Stomach (tissue), 9 donors: ENCODE results near the gene ITPR1. TPM values are rescaled to one million over a fixed set of nuclear protein-coding genes. Genes with fewer than 3 reads are reported as not detected.

ENCODE experiments used
- DNase-seq, 2 donors: peaks; one replicate each; pipeline versions ENCODE4 v3.0.0 to v3.0.0-alpha.2; 2013 to 2019
- H3K27ac ChIP-seq, 5 donors: fragments of 200-600 bp in 4 of 5; sonication (generic) in 4 of 5; one replicate each; pipeline ENCODE4 v1.5.1; 2013 to 2019; ENCODE audit warnings: mild to moderate bottlenecking in 1 of 5, moderate library complexity in 1 of 5
- H3K27me3 ChIP-seq, 3 donors: fragments of 200-600 bp; sonication (generic); one replicate each; pipeline ENCODE4 v1.5.1; 2017 to 2019; ENCODE audit warnings: mixed run types in 1 of 3
- H3K36me3 ChIP-seq, 4 donors: fragments of 200-600 bp; sonication (generic); 1 replicate in 3 of 4; 2 replicates in 1 of 4; pipeline ENCODE4 v1.5.1; 2016 to 2019
- H3K4me1 ChIP-seq, 4 donors: fragments of 200-600 bp; sonication (generic); one replicate each; pipeline ENCODE4 v1.5.1; 2016 to 2019
- H3K4me3 ChIP-seq, 4 donors: fragments of 200-600 bp; sonication (generic) in 3 of 4; one replicate each; pipeline ENCODE4 v1.5.1; 2016 to 2019; ENCODE audit warnings: mild to moderate bottlenecking in 1 of 4
- H3K9me3 ChIP-seq, 4 donors: fragments of 200-600 bp; sonication (generic); one replicate each; pipeline ENCODE4 v1.5.1; 2016 to 2019
- CTCF ChIP-seq, 7 experiments: fragments of 450-650 bp in 4 of 7; fragments of 200-600 bp in 3 of 7; sonication (generic) in 3 of 7; IDR thresholded peaks; one replicate each; pipeline ENCODE4 v1.5.1; 2016 to 2019; ENCODE audit warnings: antibody characterized with exemption in 7 of 7, control low read depth in 2 of 7, mild to moderate bottlenecking in 1 of 7
- EP300 ChIP-seq: sonication (generic); formaldehyde crosslinking; IDR thresholded peaks from one replicate; pipeline ENCODE4 v1.6.1; 2017; ENCODE audit warnings: antibody characterized with exemption
- POLR2A ChIP-seq, 4 donors: fragments of 450-650 bp; IDR thresholded peaks; one replicate each; pipeline ENCODE4 v1.6.1; 2016; ENCODE audit warnings: antibody characterized with exemption in 4 of 4, control low read depth in 2 of 4, mild to moderate bottlenecking in 1 of 4, moderate library complexity in 1 of 4
- POLR2AphosphoS5 ChIP-seq, 3 donors: sonication (generic); formaldehyde crosslinking; IDR thresholded peaks; one replicate each; pipeline ENCODE4 v1.6.1; 2016; ENCODE audit warnings: antibody characterized with exemption in 3 of 3
- WGBS, 5 donors: extraction: QIAGEN DNeasy Blood & Tissue Kit in 3 of 5; methylation state at CpG; one replicate each; pipeline versions ENCODE4 v1.1.5 to v1.1.7; 2013 to 2018; 5-methylcytosine and 5-hydroxymethylcytosine counted together
- intact Hi-C: fragments of 100-400 bp; cut with DNase I; formaldehyde crosslinking; loops from one replicate; pipeline ENCODE4 v1.15.1; 2023; ENCODE audit warnings: low total_unique reads
- polyA plus RNA-seq, 3 donors: library from polyadenylated mRNA; stranded (reverse); fragments of 200-250 nt; gene quantifications; one replicate each; pipeline ENCODE4 v1.2.3, GENCODE V29; 2013
- total RNA-seq, 5 donors: library from RNA; depleted of rRNA; stranded (reverse); fragments of >200 nt; gene quantifications; one replicate each; pipeline versions ENCODE4 v1.1.0 to v1.2.3, GENCODE V29; 2014 to 2016
- donor health status: healthy with polysubstance abuse.
- donor health status: Bipolar disorder and iron deficiency.
- donor health status: healthy.

The ITPR1 gene
- total and polyA plus RNA-seq, 8 donors, result 6.6 to 192 (median 32.9) TPM

- no peak for TF ChIP-seq CTCF (IDR thresholded peaks at IDR 0.05)
- no peak for TF ChIP-seq POLR2AphosphoS5 (IDR thresholded peaks at IDR 0.05)
- TF ChIP-seq POLR2A (IDR thresholded peaks at IDR 0.05), result no peak
- no peak for TF ChIP-seq EP300
- Histone ChIP-seq H3K36me3 (peaks cover 0 to 40% (median 23%) of the 10 kb centered on the region in 4 donors), H3K4me3 (no peak overlapping the region), H3K27ac (peak overlapping the region in 2 of 5 donors; percentile 7 to 31), H3K27me3 (no peaks in the 10 kb centered on the region), H3K9me3 (no peaks in the 10 kb centered on the region), H3K4me1 (peaks cover 0 to 38% (median 12%) of the 10 kb centered on the region in 4 donors)
- intact Hi-C loops, result no loop called here
- 41 to 61% (median 53%) methylated on average over 2 of the region's 2 CpGs for WGBS, 5 donors
- peak in 1 of 2 donors; percentile 60 for DNase-seq
These were observed 241.3 kb downstream of the ITPR1 start for GRCh38 chr3:4734454-4734853.

DNA sequence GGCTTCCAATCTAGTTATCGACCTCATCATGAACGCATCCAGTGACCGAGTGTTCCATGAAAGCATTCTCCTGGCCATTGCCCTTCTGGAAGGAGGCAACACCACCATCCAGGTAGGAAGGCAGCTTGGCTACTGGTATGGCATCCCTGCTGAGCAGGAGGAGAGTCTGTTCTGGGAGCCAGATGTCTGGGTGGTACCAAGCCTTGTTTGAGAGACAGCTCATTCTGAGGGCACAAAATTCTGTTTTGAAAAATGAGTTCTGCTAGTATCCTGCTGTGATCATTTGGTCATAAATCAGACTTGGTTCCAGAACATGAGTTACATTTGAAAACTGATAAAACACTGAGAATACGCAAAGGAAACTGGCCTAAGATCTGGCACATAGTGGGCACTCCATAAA is 242.1 kb downstream of the ITPR1 start:
- peaks cover 0 to 34% (median 12%) of the 10 kb centered on the region in 4 donors for H3K4me1 ChIP-seq

DNA sequence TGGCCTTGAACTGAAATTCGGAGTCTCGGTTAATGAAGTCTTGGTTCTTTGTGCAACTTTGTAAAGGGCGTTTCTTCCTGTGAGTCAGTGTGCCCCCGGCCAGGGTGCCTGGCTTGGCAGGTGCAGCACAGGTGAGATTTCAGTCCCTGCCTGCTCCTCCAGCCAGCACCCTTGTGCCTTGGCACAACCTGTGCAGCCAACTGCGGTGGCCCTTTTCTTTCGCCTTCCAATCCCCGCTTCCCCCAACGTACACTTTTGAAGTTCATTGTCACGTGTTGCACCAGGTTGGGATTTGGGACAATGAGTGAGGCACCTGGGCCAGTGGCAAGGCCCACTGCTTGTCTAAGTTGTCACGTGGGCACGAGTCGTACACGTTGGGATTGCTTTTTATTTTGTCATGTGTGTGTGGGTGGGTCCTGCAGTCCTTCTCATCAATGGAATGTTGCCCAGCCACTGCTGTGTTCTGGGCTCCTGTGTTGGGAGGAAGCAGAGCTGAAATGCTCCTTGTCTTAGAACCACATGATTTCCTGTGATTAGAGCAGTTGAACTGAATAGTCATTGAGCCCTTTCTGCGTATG is 243.2 kb downstream of the ITPR1 start:
- Histone ChIP-seq H3K27me3 (no peaks in the 10 kb centered on the region), H3K9me3 (no peaks in the 10 kb centered on the region), H3K36me3 (peaks cover 0 to 40% (median 23%) of the 10 kb centered on the region in 4 donors), H3K4me1 (peaks cover 7 to 46% (median 22%) of the 10 kb centered on the region in 4 donors), H3K4me3 (no peak overlapping the region), H3K27ac (peak overlapping the region; percentile 62 to 84 (median 76))
- intact Hi-C loops, result no loop called here
- TF ChIP-seq POLR2AphosphoS5 (IDR thresholded peaks at IDR 0.05) (peak in 2 of 3 donors; percentile 61 to 71), EP300 (no peak), CTCF (IDR thresholded peaks at IDR 0.05) (no peak), POLR2A (IDR thresholded peaks at IDR 0.05) (no peak)
- 34 to 50% (median 44%) methylated on average over 14 of the region's 14 CpGs for WGBS, 5 donors
- peak; percentile 78 to 84 for DNase-seq

More for the DNA sequence above, 242.1 kb downstream of the ITPR1 start:
- TF ChIP-seq EP300, result no peak
- no peak for TF ChIP-seq POLR2A (IDR thresholded peaks at IDR 0.05)
- TF ChIP-seq CTCF (IDR thresholded peaks at IDR 0.05), result no peak
- no peak for TF ChIP-seq POLR2AphosphoS5 (IDR thresholded peaks at IDR 0.05)
- H3K4me3 ChIP-seq, result no peak overlapping the region
- H3K27me3 ChIP-seq, result no peaks in the 10 kb centered on the region
- no peak for DNase-seq
- H3K27ac ChIP-seq, result peak overlapping the region in 1 of 5 donors; percentile 31
- H3K36me3 ChIP-seq, result peaks cover 0 to 40% (median 23%) of the 10 kb centered on the region in 4 donors
- intact Hi-C loops, result no loop called here
- 77 to 88% (median 86%) methylated on average over 4 of the region's 4 CpGs for WGBS, 5 donors
- no peaks in the 10 kb centered on the region for H3K9me3 ChIP-seq

- no peak for DNase-seq
- WGBS, 5 donors, result 84 to 96% (median 92%) methylated on average over 8 to 9 of the region's 9 CpGs
- intact Hi-C loops, result no loop called here
- H3K4me3 ChIP-seq, result no peak overlapping the region
- H3K27me3 ChIP-seq, result no peaks in the 10 kb centered on the region
- peaks cover 0 to 30% (median 20%) of the 10 kb centered on the region in 4 donors for H3K36me3 ChIP-seq
- peaks cover 19 to 68% (median 32%) of the 10 kb centered on the region in 4 donors for H3K4me1 ChIP-seq
- no peaks in the 10 kb centered on the region for H3K9me3 ChIP-seq
- H3K27ac ChIP-seq, result peak overlapping the region in 2 of 5 donors; percentile 20 to 91
- TF ChIP-seq CTCF (IDR thresholded peaks at IDR 0.05) (no peak), POLR2A (IDR thresholded peaks at IDR 0.05) (no peak), EP300 (no peak), POLR2AphosphoS5 (IDR thresholded peaks at IDR 0.05) (no peak)
These were observed 245.7 kb downstream of the ITPR1 start for GRCh38 chr3:4738737-4739274.
